Upper lobe of right lung (tissue), 1 donor: ENCODE results near the gene EPB41L1. TPM values are rescaled to one million over a fixed set of nuclear protein-coding genes. Genes with fewer than 3 reads are reported as not detected.

ENCODE experiments used
- ATAC-seq: fragments of 200-7000 bp; cut with Tn5 transposase; one replicate; pipeline ENCODE4 v1.9.1; 2020; ENCODE audit warnings: mild to moderate bottlenecking, moderate library complexity
- DNase-seq: peaks from one replicate; pipeline ENCODE4 v3.0.0-alpha.2; 2020
- H3K27ac ChIP-seq: fragments of 200-600 bp; one replicate; pipeline ENCODE4 v1.8.0; 2022
- H3K27me3 ChIP-seq: fragments of 200-600 bp; one replicate; pipeline ENCODE4 v1.8.0; 2022; ENCODE audit warnings: mild to moderate bottlenecking
- H3K36me3 ChIP-seq: fragments of 200-600 bp; one replicate; pipeline ENCODE4 v1.8.0; 2022
- H3K4me1 ChIP-seq: fragments of 200-600 bp; one replicate; pipeline ENCODE4 v1.8.0; 2022
- H3K4me3 ChIP-seq: fragments of 200-600 bp; one replicate; pipeline ENCODE4 v1.8.0; 2022; ENCODE audit warnings: mild to moderate bottlenecking
- H3K9me3 ChIP-seq: fragments of 200-600 bp; one replicate; pipeline ENCODE4 v1.8.0; 2022
- intact Hi-C: fragments of 100-400 bp; cut with DNase I; formaldehyde crosslinking; loops from one replicate; pipeline ENCODE4 v1.11.0; 2022
- total RNA-seq: library from RNA; stranded (reverse); fragmentation: NEBNext Ultra II Directional; extraction: Animal tissue kit (Norgen Biotek cat#: 25700); gene quantifications from one replicate; pipeline ENCODE4 v1.2.1, GENCODE V29; 2021
- TF ChIP-seq, protein P1 (sequence below): fragments of 200-600 bp; IDR thresholded peaks from one replicate; pipeline ENCODE4 v1.8.0; 2022; ENCODE audit warnings: antibody characterized with exemption
- donor health status: DM: no; HTN: yes; CAD: no; lungs with severe emphysema.

The EPB41L1 gene
- total RNA-seq, 1 donor from 2014 or later = 61.4 TPM

DNA sequence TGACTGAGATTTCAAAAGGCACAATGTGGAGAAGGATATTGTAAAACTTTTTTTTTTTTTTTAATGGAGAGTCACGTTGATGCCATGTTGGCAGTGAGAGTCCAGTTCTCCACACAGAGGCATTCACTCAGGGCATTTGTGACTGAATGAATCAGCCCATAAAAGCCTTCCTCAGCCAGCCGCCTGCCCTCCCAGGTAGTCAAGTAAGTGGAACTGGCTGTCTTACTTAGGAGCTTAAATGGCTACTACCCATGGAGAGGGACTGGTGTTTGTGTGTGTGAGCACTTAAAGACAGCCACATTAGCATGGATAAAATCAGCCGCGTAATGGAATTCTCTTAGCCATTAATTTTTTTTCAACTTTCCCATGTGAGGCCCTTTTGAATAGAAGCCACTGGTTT lies 94.3 kb downstream of the EPB41L1 start:
- DNase-seq (no peak), ATAC-seq (no peak)
- H3K4me1 ChIP-seq = no peaks in the 10 kb centered on the region
- no peaks in the 10 kb centered on the region for H3K27me3 ChIP-seq
- TF ChIP-seq, protein P1, sequence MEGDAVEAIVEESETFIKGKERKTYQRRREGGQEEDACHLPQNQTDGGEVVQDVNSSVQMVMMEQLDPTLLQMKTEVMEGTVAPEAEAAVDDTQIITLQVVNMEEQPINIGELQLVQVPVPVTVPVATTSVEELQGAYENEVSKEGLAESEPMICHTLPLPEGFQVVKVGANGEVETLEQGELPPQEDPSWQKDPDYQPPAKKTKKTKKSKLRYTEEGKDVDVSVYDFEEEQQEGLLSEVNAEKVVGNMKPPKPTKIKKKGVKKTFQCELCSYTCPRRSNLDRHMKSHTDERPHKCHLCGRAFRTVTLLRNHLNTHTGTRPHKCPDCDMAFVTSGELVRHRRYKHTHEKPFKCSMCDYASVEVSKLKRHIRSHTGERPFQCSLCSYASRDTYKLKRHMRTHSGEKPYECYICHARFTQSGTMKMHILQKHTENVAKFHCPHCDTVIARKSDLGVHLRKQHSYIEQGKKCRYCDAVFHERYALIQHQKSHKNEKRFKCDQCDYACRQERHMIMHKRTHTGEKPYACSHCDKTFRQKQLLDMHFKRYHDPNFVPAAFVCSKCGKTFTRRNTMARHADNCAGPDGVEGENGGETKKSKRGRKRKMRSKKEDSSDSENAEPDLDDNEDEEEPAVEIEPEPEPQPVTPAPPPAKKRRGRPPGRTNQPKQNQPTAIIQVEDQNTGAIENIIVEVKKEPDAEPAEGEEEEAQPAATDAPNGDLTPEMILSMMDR = no peak
- peaks cover 91% of the 10 kb centered on the region for H3K36me3 ChIP-seq
- H3K4me3 ChIP-seq = no peak overlapping the region
- no peak overlapping the region for H3K27ac ChIP-seq
- no peaks in the 10 kb centered on the region for H3K9me3 ChIP-seq
- intact Hi-C loops = no loop called here

DNA sequence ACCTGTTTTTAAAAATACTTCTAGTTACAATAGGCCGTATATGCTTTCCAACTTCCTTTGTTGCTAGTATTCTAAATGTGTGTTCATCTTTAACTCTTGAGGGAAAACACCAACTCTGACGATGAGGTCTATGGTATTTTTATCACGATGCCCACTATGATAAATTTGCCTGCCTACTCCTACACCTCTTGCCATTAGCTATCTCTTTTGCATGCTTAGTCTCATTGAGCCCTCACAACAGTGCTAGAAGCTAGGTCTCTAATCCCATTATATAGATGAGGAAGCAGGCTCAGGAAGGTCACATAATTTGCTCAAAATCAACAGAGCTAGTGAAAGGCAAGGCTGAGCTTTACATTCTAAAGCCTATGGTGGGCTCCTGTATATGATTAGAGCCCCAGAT lies 94.9 kb downstream of the EPB41L1 start:
- Histone ChIP-seq H3K27ac (no peak overlapping the region), H3K4me1 (no peaks in the 10 kb centered on the region), H3K9me3 (no peaks in the 10 kb centered on the region), H3K27me3 (no peaks in the 10 kb centered on the region), H3K4me3 (no peak overlapping the region), H3K36me3 (peaks cover 91% of the 10 kb centered on the region)
- TF ChIP-seq, protein P1 = no peak
- DNase-seq (no peak), ATAC-seq (no peak)
- intact Hi-C loops = no loop called here

DNA sequence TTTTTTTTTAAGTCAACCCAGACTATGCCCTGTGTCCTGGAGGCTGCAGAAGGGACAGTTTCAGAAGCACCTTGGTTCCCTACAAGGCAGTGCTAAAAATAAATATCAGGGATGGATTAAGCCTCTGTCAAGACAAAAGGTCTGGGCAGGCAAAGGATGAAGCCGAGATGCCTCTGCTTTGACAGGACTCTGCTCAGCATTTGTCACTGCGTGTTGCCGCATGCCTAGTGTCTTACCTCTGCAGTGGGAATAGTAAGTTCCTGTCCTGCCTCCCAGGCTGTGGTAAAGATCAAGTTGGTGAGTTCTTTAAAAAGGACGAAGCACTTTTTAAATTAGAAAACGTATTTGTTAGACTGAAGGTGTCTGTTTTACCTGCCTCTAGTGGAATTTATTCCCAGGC lies 96.9 kb downstream of the EPB41L1 start:
- Histone ChIP-seq H3K27ac (no peak overlapping the region), H3K27me3 (no peaks in the 10 kb centered on the region), H3K36me3 (peaks cover 85% of the 10 kb centered on the region), H3K4me1 (no peaks in the 10 kb centered on the region), H3K9me3 (no peaks in the 10 kb centered on the region), H3K4me3 (no peak overlapping the region)
- intact Hi-C loops = no loop called here
- TF ChIP-seq, protein P1 = no peak
- no peak for ATAC-seq
- DNase-seq = no peak

DNA sequence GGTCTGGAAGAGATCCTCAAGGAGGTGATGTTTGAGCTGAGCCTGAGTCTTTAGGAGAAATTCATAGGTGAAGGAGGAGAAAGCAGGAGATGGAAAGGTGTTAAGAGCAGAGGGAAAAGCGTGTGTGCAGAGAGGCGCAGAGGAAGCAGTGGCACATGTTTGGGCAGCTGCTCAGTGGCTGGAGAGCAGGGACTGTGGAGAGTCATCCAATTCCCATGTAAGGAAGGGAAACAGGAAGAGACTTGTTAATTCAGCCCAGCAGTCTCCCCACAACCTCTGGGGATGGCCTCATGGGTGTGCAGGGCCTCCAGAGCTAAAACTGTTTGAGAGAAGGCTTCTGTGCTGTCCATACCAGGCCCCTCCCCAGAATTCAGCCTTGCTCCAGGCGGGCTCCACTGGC lies 98.0 kb downstream of the EPB41L1 start:
- H3K4me1 ChIP-seq = no peaks in the 10 kb centered on the region
- TF ChIP-seq, protein P1 = no peak
- H3K36me3 ChIP-seq = peaks cover 85% of the 10 kb centered on the region
- ATAC-seq = no peak
- no peaks in the 10 kb centered on the region for H3K27me3 ChIP-seq
- no peaks in the 10 kb centered on the region for H3K9me3 ChIP-seq
- no peak overlapping the region for H3K27ac ChIP-seq
- DNase-seq = no peak
- intact Hi-C loops = no loop called here
- no peak overlapping the region for H3K4me3 ChIP-seq

DNA sequence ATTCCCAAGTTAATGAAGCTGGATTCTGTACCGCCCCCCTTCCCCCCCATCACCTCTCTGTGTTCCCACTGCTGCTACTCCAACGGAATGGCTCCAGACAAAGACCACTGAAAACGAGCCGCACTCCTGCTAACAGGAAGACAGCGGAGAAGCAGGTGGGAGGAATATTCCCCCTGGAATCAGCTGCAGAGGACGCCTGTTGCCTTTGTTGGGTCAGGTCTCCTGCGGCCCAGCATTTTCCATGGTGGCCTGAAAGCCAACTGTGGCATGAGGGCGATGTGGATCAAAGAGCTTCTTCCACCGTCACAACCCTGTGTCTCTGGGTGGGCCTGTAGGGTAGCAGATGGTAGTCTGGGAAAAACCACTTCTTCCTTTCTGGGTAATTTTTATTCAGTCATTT lies 98.5 kb downstream of the EPB41L1 start:
- intact Hi-C loops = no loop called here
- TF ChIP-seq, protein P1 = no peak
- ATAC-seq (no peak), DNase-seq (no peak)
- H3K27me3 ChIP-seq = no peaks in the 10 kb centered on the region
- H3K4me1 ChIP-seq = no peaks in the 10 kb centered on the region
- H3K36me3 ChIP-seq = peaks cover 80% of the 10 kb centered on the region
- H3K4me3 ChIP-seq = no peak overlapping the region
- no peak overlapping the region for H3K27ac ChIP-seq
- H3K9me3 ChIP-seq = no peaks in the 10 kb centered on the region

DNA sequence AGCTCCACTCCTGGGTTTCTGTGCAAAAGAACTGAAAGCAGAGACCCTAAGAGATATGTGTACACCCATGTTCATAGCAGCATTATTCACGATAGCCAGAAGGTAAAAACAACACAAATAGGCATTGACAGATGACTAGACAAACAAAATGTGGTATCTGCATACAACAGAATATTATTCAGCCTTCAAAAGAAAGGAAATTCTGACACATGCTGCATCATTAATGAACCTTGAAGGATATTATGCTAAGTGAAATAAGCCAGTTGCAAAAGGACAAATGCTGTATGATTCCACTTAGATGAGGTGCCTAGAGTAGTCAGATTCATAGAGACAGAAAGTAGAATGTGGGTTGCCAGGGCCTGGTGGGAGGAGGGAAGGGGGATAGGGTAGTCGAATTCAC lies 99.5 kb downstream of the EPB41L1 start:
- H3K36me3 ChIP-seq = peaks cover 70% of the 10 kb centered on the region
- no peak overlapping the region for H3K4me3 ChIP-seq
- ATAC-seq (no peak), DNase-seq (no peak)
- no peaks in the 10 kb centered on the region for H3K9me3 ChIP-seq
- TF ChIP-seq, protein P1 = no peak
- no peak overlapping the region for H3K27ac ChIP-seq
- no peaks in the 10 kb centered on the region for H3K27me3 ChIP-seq
- no peaks in the 10 kb centered on the region for H3K4me1 ChIP-seq
- intact Hi-C loops = no loop called here
